Brain microvascular endothelial cell (primary cell): ENCODE results near the gene ADCK1.

Experiments
- DNase-seq: peaks from one replicate; pipeline ENCODE4 v3.0.0-alpha.2; 2020
- H3K27ac ChIP-seq: fragments of 250-450 bp; sonication (Bioruptor Pico); 2 replicates; pipeline ENCODE4 v1.5.1; 2020; ENCODE audit warnings: mild to moderate bottlenecking, moderate library complexity
- H3K27me3 ChIP-seq: fragments of 250-450 bp; sonication (Bioruptor Pico); replicated peaks from 2 replicates; pipeline ENCODE4 v1.5.1; 2020; ENCODE audit warnings: mild to moderate bottlenecking
- H3K36me3 ChIP-seq: fragments of 250-450 bp; sonication (Bioruptor Pico); replicated peaks from 2 replicates; pipeline ENCODE4 v1.5.1; 2020; ENCODE audit warnings: mild to moderate bottlenecking
- H3K4me3 ChIP-seq: 2 replicates; pipeline ENCODE4 v1.5.1; 2011; ENCODE audit warnings: low read depth, mild to moderate bottlenecking, control low read depth, low read length, moderate library complexity
- in situ Hi-C: cut with HindIII; loops from 2 replicates; pipeline ENCODE4 v1.10.0; 2017; ENCODE audit warnings: low sequenced_read_pairs, low pct_ligation_motif_present
- TF ChIP-seq, protein P1 (sequence below): IDR thresholded peaks from 2 replicates; pipeline ENCODE4 v1.5.1; 2011; ENCODE audit warnings: low read depth, mild to moderate bottlenecking, moderate library complexity, low read length, control low read depth, inconsistent platforms; ENCODE audit errors: missing control alignments

The ADCK1 gene

DNA sequence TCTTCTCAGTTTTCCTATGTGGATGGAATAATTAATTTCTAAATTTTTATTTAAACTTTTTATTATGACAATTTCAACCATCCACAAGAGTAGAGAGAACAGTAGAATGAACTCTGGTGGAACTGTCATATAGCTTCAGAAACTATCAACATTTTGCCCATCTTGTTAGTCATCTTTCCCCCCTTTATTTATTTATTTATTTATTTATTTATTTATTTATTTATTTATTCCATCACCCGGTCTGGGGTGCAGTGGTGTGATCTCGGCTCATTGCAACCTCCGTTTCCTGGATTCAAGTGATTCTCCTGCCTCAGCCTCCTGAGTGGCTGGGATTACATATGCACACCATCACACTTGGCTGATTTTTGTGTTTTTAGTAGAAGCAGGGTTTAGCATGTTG, 23.5 kb downstream of the ADCK1 start:
- TF ChIP-seq, protein P1, sequence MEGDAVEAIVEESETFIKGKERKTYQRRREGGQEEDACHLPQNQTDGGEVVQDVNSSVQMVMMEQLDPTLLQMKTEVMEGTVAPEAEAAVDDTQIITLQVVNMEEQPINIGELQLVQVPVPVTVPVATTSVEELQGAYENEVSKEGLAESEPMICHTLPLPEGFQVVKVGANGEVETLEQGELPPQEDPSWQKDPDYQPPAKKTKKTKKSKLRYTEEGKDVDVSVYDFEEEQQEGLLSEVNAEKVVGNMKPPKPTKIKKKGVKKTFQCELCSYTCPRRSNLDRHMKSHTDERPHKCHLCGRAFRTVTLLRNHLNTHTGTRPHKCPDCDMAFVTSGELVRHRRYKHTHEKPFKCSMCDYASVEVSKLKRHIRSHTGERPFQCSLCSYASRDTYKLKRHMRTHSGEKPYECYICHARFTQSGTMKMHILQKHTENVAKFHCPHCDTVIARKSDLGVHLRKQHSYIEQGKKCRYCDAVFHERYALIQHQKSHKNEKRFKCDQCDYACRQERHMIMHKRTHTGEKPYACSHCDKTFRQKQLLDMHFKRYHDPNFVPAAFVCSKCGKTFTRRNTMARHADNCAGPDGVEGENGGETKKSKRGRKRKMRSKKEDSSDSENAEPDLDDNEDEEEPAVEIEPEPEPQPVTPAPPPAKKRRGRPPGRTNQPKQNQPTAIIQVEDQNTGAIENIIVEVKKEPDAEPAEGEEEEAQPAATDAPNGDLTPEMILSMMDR = no peak
- Histone ChIP-seq H3K27ac (no peak overlapping the region), H3K27me3 (no peaks in the 10 kb centered on the region), H3K36me3 (no peaks in the 10 kb centered on the region), H3K4me3 (no peak overlapping the region)
- no peak for DNase-seq
- in situ Hi-C loops = no loop called here

DNA sequence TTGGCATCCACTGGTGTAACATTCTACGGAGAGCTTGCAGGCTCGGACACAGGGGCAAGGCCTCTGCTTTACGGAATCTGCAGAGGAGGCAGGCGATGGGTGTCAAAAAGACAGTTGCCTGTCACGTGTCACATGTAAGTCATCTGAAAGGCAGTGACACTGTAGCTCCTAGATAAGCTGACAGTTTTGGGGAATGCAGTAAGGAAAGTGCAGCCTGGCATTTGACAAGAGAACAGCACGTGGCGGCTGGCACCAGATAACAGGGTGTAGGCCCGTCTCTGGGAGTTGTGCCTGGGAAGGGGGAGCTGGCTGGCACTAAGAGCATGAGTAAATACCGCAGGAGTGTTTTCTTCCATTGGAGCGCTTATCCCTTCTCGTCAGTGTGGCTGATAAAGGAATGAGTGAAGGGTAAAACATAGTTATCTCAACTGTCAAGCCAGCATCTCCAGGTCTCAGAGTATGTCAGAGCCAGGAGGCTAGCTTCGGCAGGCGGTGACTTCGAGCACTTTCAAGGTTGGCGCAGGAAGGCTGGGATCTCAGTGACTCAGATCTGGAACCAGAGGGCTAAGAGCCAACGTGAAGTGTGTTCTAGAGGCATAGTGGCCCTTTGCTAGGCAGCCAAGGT, 26.1 kb downstream of the ADCK1 start:
- Histone ChIP-seq H3K36me3 (no peaks in the 10 kb centered on the region), H3K27me3 (no peaks in the 10 kb centered on the region), H3K4me3 (no peak overlapping the region), H3K27ac (no peak overlapping the region)
- in situ Hi-C loops = no loop called here
- TF ChIP-seq, protein P1 = no peak
- DNase-seq = no peak

DNA sequence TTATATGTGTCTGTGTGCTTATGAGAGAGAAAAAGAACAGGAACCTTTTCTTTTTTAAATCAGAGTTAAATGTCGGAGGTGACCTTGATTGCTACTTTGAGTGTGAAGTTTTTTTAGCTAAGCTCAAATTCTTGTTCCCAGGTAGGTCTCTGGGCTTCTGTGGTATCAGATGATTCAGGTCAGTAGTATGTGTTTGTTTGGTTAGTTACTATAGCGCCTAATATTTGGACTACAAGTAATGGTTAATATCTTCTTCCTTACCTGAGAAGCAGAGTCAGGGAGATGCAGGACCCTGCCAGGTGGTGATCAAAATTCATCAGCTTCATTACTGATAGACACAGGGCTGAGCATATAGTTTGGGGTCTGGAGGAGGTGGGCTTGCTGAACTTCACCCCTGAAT, 30.8 kb downstream of the ADCK1 start:
- in situ Hi-C loops = no loop called here
- TF ChIP-seq, protein P1 = no peak
- Histone ChIP-seq H3K4me3 (no peak overlapping the region), H3K36me3 (no peaks in the 10 kb centered on the region), H3K27ac (no peak overlapping the region), H3K27me3 (no peaks in the 10 kb centered on the region)
- no peak for DNase-seq

DNA sequence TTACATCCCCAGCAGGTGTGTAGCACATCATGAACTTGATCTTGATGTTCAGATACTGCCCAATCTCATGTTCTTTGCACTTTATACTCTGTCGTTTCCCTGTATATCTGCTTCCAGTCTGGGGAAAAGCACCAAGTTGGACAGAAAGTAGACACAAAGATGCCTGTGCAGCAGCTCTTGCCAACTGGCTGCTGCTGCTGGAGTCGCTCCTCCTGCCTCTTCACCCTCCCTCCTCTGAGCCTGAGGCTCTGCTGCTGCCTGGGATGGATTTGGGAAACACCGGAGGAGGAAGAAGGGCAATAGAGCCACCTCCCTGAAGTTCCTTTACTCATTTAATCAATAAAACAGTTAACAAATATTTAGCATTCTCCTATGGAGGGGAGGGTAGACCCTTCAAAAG, 32.4 kb downstream of the ADCK1 start:
- no peak overlapping the region for H3K27ac ChIP-seq
- no peaks in the 10 kb centered on the region for H3K27me3 ChIP-seq
- in situ Hi-C loops = no loop called here
- no peak for DNase-seq
- H3K36me3 ChIP-seq = no peaks in the 10 kb centered on the region
- no peak overlapping the region for H3K4me3 ChIP-seq
- TF ChIP-seq, protein P1 = no peak

DNA sequence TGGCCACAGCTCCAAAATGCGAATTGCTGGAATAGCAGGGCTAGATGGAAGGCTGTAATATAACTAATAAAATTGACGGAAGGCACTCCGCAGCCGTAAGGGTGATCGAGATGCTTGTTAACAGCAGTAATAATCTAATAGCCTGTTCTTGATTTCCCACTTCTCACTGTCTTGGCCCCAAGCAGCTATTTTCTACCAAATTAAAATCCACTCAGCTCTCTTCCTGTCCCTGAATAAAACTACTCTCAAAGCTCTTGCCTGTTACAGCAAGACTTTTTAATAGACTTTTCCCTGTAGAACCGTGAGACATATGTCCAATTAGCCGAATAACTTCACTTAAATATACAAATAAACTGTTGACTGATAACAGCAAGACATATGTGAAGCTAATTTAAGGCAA, 38.0 kb downstream of the ADCK1 start:
- no peak overlapping the region for H3K27ac ChIP-seq
- H3K27me3 ChIP-seq = no peaks in the 10 kb centered on the region
- DNase-seq = no peak
- H3K4me3 ChIP-seq = no peak overlapping the region
- TF ChIP-seq, protein P1 = no peak
- H3K36me3 ChIP-seq = no peaks in the 10 kb centered on the region
- in situ Hi-C loops = no loop called here

DNA sequence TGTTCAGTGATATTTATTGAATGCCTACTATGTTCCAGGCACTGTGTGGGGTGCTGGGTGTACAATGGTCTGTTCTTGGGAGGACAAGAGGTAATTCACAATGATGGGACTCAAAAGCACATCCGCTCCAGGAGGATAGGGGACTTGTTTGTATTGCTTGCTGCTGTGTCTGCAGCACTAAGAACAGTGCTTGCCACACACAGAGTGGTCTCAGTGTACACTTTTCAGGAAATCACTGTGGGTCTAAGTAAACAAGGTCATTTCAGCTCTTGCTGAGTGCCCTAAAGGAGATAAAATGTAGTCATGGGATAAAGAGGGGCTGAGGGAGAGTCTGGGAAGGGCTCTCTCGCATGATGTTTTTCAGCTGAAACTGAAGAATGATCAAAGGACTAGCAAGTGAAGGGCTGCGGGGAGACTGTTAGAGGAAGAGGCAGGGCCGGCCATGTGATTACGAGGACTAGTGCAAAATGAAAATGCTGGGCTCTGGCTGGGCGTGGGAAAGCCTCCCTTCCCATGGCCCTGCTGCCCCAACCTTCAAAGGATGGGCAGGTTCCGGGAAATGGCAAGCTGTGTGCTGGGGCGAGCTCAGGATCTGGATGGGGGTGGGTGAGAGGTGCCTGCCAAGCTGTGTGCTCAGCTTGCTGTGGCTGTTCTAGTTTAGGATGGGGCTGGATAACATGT, 39.1 kb downstream of the ADCK1 start:
- H3K27me3 ChIP-seq = no peaks in the 10 kb centered on the region
- in situ Hi-C loops = no loop called here
- TF ChIP-seq, protein P1 = no peak
- no peak for DNase-seq
- no peak overlapping the region for H3K4me3 ChIP-seq
- no peak overlapping the region for H3K27ac ChIP-seq
- H3K36me3 ChIP-seq = no peaks in the 10 kb centered on the region
